HG03439 (cell line): ENCODE measurements around the gene SYTL4.

ENCODE experiments used
- ATAC-seq: cut with Tn5 transposase; IDR thresholded peaks from one replicate; pipeline ENCODE4 v1.9.1; 2021; ENCODE audit warnings: mild to moderate bottlenecking, moderate library complexity; ENCODE audit not compliant: unreplicated experiment

SYTL4 gene

DNA sequence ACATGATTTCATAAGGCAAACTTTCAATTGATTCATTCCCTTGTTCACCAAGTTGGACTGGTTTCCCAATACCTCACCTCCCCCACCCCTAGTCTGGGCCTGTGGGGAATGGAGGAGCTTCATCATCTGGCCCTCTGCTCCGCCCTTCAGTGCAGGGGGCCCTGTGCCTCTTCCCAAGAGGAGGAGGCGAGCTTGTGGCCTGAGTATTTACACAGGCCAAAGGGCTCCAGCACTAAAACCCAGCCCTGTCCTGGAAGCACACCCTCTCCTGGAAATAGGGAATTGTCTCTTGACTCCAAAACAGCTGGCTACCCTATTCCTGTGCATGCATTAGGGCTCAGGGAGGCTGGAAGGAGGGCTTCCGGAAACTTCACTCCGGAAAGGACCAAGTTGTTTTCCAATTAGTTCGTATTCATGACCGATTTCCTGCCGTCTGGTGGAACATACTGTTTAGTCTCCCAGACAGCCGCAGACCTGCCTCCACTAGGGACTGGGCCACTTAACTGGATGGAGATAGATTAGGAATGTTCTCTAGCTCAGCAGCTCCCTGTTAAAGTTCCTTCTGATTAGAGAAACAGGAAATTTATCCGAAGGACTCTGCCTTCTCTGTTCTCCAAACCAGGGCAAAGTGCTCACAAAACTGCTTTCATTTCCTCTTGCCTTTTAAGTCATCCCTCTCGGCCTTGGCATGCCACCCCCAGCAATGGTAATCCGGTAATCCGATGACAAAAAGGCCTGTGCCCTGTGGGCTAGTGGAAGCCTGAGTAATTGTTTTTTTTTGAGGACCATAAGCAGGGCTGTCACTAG, 82.2 kb downstream of the SYTL4 start:
- no peak for ATAC-seq

DNA sequence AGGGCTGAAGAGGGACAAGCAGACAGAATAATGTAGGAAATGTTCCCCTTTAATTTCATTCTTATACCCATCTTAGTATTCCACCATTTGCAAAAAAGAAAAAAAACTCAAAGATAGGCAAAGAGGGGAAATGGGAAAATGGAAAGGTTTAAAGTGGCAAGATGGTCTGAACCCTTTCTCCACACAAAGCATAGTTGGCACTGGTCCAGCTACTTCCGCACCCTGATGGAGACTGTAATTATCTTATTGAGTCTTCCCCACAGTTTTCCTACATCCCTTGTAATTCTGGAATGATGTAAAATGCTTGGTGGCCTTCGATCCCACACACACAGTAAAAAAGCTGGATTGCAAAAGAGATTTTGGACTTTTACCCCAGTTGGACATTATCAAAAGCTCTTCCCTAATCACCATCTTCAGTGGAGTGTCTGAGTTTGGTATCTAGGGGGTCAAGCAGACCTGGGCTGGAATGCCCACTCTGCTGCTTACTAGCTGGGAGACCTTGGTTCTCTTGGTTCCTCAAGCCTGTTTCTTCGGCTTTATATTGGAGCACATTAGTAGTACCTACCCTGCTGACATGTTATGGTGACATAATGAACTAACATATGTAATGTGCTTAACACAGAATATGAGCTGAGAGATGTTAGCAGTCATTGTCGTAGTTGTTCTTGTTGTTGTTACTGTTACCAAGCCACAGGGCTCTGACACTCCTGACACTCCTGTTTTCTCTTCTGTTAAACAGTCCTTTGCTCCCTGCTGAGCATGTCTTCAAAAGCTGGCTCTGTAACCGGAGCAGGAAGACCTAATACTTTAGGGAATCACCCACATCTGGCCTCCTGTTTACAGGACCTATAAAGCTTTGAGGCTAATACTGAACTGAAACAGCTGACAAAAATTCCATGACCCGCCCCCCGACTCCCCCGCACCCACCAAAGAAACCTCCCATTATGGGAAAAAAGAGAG, 83.2 kb downstream of the SYTL4 start:
- no peak for ATAC-seq

DNA sequence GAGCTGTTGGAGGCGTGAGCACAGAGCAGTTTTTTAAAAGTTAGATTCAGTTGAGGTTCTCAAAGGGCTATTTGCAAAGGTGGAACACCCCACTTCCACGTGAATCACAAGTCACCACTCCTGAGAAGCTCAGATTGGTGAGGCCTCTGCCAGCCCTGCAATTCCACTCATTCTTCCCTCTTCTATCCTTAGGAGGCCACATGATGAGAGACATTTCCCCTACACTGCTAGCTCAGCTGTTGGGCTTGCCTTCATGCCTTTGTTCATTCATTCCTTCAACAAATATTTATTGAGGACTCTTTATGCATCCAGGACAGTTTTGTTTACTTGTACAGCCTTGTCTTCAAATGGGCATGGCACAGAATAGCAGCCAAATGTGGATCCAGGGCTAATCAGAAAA, 84.2 kb downstream of the SYTL4 start:
- ATAC-seq, result no peak

DNA sequence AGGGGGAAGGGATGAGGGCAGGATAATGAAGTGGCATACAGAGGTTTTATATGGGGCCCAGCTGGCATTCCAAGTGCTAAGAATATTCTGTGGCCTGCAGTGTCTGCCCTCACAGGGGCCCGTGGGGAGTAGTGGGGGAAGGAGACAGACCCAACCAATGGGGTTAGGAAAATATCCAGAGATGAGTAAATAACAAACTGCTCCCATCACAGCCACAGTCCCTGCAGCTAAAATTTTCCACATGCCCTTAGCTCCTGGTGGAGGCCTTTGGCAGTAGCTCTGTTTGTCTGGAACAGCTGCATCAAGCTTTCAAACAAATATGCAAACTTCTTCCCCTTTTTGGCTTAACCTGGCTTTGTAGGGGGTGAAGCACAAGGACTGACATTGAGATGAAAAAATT, 84.8 kb downstream of the SYTL4 start:
- no peak for ATAC-seq

DNA sequence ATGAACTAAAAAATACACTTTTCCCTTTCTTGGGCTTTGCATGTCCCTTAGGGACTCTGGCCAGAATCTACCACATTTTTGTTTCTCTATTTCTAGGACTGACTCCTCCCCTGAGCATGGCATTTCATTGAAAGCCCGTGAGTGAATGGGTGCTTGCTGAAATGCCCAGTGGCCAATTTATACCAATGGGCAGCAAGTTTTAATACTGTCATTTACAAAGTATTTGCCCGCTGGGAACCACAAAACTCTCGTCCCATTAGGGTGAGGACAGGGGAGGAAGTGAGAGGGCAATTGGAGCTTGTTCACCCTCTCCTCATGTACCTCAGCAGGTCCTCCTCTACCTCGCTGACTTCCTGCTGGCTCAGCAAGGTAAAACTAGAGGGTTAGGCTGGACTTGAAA, 86.8 kb downstream of the SYTL4 start:
- ATAC-seq, result no peak

DNA sequence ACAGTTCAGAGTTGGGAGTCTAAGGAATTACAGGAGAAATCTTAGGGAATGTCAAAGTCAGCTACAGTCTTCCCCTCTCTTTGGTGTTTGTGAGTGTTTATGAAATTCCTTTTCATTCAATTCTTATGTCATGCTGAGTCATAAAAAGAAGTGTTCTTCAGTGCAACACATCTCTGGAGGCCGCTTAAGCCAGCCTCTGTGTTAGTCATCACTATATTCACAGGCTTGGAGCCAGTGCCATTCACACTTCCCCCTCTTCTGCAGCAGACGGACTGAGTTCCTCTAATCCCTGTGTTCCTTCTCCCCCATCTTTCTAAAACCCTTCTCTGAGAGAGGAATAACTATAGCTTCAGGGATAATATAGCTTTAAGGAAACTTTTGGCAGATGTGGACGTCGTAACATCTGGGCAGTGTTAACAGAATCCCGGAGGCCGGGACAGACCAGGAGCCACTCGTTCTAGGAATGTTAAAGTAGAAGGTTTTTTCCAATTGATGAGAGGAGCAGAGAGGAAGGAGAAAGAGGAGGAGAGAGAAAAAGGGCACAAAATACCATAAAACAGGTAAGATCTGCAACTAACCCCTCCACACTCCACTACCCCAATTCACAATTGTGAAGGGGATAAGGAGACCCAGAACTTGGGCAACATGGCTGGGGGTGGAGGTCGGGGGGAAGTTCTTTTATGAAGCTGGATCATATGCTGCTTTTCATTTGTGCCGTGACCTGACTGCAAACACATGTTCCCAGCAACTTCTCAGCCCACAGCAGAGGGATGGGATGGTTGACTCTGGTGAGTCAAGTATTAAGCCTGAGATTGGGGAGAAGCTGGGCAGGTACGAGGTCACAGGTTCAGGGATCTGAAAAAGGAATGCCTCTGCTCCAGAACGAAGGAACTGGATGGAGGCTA, 87.7 kb downstream of the SYTL4 start, which contains the start of gene SRPX2:
Gene SRPX2, plus strand, starts transcription at position 244 of the 905 bp plus-strand sequence. CDS start 2,124 bp downstream, outside the sequence.
- ATAC-seq, result no peak

DNA sequence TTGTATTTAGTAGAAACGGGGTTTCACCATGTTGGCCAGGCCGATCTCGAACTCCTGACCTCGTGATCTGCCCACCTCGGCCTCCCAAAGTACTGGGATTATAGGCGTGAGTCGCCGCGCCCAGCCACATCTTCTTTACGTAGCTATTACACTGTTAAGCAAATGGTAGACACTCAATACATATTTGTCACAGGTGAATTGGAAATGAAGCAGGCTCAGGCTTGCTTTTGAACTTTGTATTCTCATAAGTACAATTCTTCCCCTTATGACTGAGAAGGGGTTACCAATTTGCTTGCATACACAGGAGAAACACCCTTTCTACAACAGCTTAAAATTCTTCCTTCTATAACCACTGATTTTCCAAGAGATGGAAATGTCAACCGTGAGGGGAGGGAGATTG, 88.7 kb downstream of the SYTL4 start:
- ATAC-seq, result no peak

DNA sequence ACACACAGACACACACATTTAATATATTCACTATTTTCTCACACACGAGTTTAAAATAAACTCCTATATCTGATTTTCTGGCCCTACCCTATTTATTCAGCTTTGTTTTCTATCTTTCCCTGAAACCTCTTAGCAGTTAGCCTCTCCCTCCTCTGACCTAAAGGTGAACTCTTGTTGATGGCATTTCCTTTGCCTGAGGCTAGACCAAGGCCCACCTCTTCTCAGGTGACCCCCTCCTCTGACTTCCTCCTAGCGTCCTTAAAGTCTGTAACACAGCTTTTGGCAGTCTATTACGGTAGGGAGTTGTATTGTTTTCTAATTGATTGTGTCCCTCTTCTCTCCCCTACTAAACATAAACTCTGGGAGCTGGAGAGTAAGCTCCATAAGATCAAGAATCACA, 89.6 kb downstream of the SYTL4 start:
- ATAC-seq, result no peak

DNA sequence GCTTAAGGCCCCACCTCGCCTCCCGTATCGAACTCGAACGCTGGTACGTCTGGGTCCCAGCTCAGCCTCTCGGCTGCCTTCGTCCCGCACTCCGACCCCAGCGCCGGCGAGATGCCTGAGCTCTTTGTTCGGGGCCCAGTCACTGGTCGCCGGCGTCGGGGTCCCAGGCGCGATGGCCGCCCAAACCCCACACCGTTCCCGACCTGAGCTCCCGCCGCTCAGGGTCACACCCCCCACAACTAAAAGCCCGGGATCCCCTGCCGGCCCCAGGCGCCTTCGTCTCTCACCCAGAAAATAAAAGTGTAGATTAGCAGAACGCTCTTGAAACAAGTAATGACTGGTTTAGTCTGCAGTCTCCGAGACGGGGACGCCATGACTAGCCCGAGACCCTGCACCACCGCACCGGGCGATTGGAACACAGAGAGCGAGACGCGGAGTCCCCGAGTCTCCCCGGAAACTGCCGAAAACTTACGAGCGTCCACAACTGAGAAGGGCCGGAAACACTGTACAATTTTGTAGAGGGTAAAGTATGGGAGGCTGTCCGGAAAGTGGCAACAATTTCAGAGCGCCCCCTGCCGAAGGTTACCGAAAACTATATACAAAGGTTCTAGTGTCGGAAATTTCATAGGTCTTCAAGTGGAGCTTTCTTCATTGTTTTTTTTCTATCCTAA, 95.5 kb downstream of the SYTL4 start, which contains the start of gene TSPAN6:
Gene TSPAN6, minus strand, starts transcription at position 486 of the 671 bp plus-strand sequence. Its CDS starts 112 bp downstream, at position 374.
- peak; percentile 70 for ATAC-seq

DNA sequence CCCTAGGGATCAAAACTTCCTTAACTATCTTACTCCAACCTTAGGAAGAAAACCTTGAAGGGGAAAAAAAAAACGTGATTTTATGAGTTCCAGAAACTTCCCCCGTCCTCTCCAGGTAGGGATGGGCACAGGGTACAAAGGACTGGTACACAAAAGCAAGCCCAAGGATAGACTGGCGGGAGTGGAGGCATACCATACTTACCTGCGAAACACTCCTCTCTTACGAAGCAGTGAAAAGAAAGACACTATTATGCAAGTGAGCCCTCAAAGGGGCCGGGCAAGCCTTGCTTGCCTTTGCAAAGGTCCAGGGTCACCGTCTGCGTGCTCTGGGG, 96.0 kb downstream of the SYTL4 start:
- no peak for ATAC-seq

DNA sequence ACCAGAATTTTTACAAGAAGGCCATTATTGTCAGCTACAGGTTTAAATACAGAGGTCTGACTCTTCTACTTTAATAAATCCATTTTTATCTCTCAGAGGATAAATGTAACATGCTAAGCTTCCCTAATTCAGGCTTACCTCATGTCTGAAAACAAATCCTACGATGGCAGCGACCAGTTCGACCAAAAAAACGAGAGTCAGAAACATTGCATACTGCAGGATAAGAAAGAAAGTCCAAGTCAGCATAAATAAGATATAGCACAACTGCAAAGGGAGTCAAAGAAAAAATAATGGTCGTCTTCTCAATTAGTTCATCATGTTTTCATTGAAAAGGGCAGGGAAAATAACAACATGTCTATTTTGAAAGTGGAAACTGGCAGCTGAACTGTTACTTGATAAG, 96.9 kb downstream of the SYTL4 start:
- no peak for ATAC-seq

DNA sequence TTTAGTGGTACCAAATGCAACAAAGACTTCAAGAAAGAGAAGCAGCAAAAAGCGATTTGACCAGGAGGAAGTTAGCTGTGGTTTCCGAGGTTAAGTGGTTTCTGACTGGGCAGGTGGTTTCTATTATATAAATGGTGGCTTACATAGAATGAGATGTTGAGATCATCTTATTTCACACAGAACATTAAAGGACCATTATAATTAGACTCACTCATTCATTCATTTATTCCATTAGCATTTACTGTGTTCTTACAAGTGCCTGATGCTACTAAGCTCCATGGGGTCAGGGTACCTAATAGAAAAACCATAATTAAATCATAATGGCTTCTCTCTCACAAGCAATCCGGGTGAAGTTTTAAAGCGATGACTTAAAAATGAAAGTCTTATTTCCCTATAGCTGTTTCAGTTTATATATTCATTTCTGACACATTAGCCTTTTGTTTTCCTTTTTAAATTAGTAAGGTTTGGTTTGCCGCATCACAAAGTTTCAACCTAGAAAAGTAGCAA, 105.9 kb downstream of the SYTL4 start:
- peak; percentile 98 for ATAC-seq
